ENCODE measurements around the gene KRTAP25-1.
A peak's percentile ranks its signal among the peaks of the same experiment; 100 is the strongest.

Gene KRTAP25-1

GRCh38 chr21:30269803-30270530, 19.3 kb downstream of the KRTAP25-1 start:
- H3K36me3 ChIP-seq (ENCODE audit: insufficient read depth), result no peaks in the 10 kb centered on the region
- no peak overlapping the region for H3K4me2 ChIP-seq
- no peak for TF ChIP-seq CTCF (conservative IDR thresholded peaks at IDR 0.05; ENCODE audit: low read depth, low read length)
- no peak overlapping the region for H3K4me3 ChIP-seq (IDR thresholded peaks at IDR 0.05; ENCODE audit: insufficient read depth, low read depth, low read length)
- no peak overlapping the region for H3K9ac ChIP-seq
- no peaks in the 10 kb centered on the region for H3K27me3 ChIP-seq (ENCODE audit: insufficient read depth, low read depth)
- no peaks in the 10 kb centered on the region for H4K20me1 ChIP-seq (ENCODE audit: insufficient read depth)
- no peak overlapping the region for H2AFZ ChIP-seq (ENCODE audit: low read depth)
- H3K79me2 ChIP-seq (ENCODE audit: insufficient read depth, low read depth), result no peaks in the 10 kb centered on the region
- no peak overlapping the region for H3K27ac ChIP-seq
- no peaks in the 10 kb centered on the region for H3K4me1 ChIP-seq (ENCODE audit: low read depth, poor library complexity, severe bottlenecking)

- TF ChIP-seq CTCF (conservative IDR thresholded peaks at IDR 0.05; ENCODE audit: low read depth, low read length), result peak; percentile 67
- no peak overlapping the region for H3K4me2 ChIP-seq
- no peak overlapping the region for H3K4me3 ChIP-seq (IDR thresholded peaks at IDR 0.05; ENCODE audit: insufficient read depth, low read depth, low read length)
Measured at GRCh38 chr21:30268608-30269197, 20.6 kb downstream of the KRTAP25-1 start.

GRCh38 chr21:30257773-30258172, 31.5 kb downstream of the KRTAP25-1 start:
- H3K79me2 ChIP-seq (ENCODE audit: insufficient read depth, low read depth), result no peaks in the 10 kb centered on the region
- peak; percentile 42 for TF ChIP-seq CTCF (conservative IDR thresholded peaks at IDR 0.05; ENCODE audit: low read depth, low read length)
- H4K20me1 ChIP-seq (ENCODE audit: insufficient read depth), result no peaks in the 10 kb centered on the region
- H3K9ac ChIP-seq, result no peak overlapping the region
- no peaks in the 10 kb centered on the region for H3K27me3 ChIP-seq (ENCODE audit: insufficient read depth, low read depth)
- H3K4me3 ChIP-seq (IDR thresholded peaks at IDR 0.05; ENCODE audit: insufficient read depth, low read depth, low read length), result no peak overlapping the region
- no peak overlapping the region for H2AFZ ChIP-seq (ENCODE audit: low read depth)
- H3K36me3 ChIP-seq (ENCODE audit: insufficient read depth), result no peaks in the 10 kb centered on the region
- no peak overlapping the region for H3K4me2 ChIP-seq
- no peak overlapping the region for H3K27ac ChIP-seq
- no peaks in the 10 kb centered on the region for H3K4me1 ChIP-seq (ENCODE audit: low read depth, poor library complexity, severe bottlenecking)

More at GRCh38 chr21:30268608-30269197, 20.6 kb downstream of the KRTAP25-1 start:
- no peaks in the 10 kb centered on the region for H3K36me3 ChIP-seq (ENCODE audit: insufficient read depth)
- H3K9ac ChIP-seq, result no peak overlapping the region
- no peaks in the 10 kb centered on the region for H4K20me1 ChIP-seq (ENCODE audit: insufficient read depth)
- no peaks in the 10 kb centered on the region for H3K27me3 ChIP-seq (ENCODE audit: insufficient read depth, low read depth)
- H3K27ac ChIP-seq, result no peak overlapping the region
- H2AFZ ChIP-seq (ENCODE audit: low read depth), result no peak overlapping the region
- H3K4me1 ChIP-seq (ENCODE audit: low read depth, poor library complexity, severe bottlenecking), result no peaks in the 10 kb centered on the region
- H3K79me2 ChIP-seq (ENCODE audit: insufficient read depth, low read depth), result no peaks in the 10 kb centered on the region

- no peak for TF ChIP-seq CTCF (conservative IDR thresholded peaks at IDR 0.05; ENCODE audit: low read depth, low read length)
- no peaks in the 10 kb centered on the region for H4K20me1 ChIP-seq (ENCODE audit: insufficient read depth)
- H3K27ac ChIP-seq, result no peak overlapping the region
- no peak overlapping the region for H3K9ac ChIP-seq
- no peaks in the 10 kb centered on the region for H3K36me3 ChIP-seq (ENCODE audit: insufficient read depth)
- H2AFZ ChIP-seq (ENCODE audit: low read depth), result no peak overlapping the region
- no peaks in the 10 kb centered on the region for H3K79me2 ChIP-seq (ENCODE audit: insufficient read depth, low read depth)
- H3K4me3 ChIP-seq (IDR thresholded peaks at IDR 0.05; ENCODE audit: insufficient read depth, low read depth, low read length), result no peak overlapping the region
- H3K4me2 ChIP-seq, result no peak overlapping the region
- H3K27me3 ChIP-seq (ENCODE audit: insufficient read depth, low read depth), result no peaks in the 10 kb centered on the region
- no peaks in the 10 kb centered on the region for H3K4me1 ChIP-seq (ENCODE audit: low read depth, poor library complexity, severe bottlenecking)
Measured at GRCh38 chr21:30256100-30256499, 33.2 kb downstream of the KRTAP25-1 start.

All from KMS-11 (cell line).